SK-N-SH (cell line): ENCODE data around the gene ULBP2.

Experiments used
- EP300 ChIP-seq, 2 experiments: IDR thresholded peaks; 2 replicates each; pipeline versions ENCODE4 v1.4.0 to v1.6.1; 2012; ENCODE audit warnings: borderline replicate concordance in 1 of 2, low read depth in 1 of 2, low read length in 1 of 2
- POLR2AphosphoS5 ChIP-seq: IDR thresholded peaks from 2 replicates; pipeline ENCODE4 v1.6.1; 2012; ENCODE audit warnings: low read depth, low read length
- SIN3A ChIP-seq: IDR thresholded peaks from 2 replicates; pipeline ENCODE4 v1.6.1; 2012; ENCODE audit warnings: low read depth, mild to moderate bottlenecking, low read length, moderate library complexity, borderline replicate concordance
- TF ChIP-seq, protein P1 (sequence below): fragments of 200-600 bp; sonication (generic); IDR thresholded peaks from 2 replicates; pipeline ENCODE4 v1.6.1; 2017; ENCODE audit warnings: antibody characterized with exemption, mild to moderate bottlenecking, moderate library complexity
- TF ChIP-seq, protein P2 (sequence below): fragments of 150-350 bp; IDR thresholded peaks from 2 replicates; pipeline ENCODE4 v1.6.1; 2017; ENCODE audit warnings: antibody characterized with exemption, low read length, low read depth, borderline replicate concordance

DNA sequence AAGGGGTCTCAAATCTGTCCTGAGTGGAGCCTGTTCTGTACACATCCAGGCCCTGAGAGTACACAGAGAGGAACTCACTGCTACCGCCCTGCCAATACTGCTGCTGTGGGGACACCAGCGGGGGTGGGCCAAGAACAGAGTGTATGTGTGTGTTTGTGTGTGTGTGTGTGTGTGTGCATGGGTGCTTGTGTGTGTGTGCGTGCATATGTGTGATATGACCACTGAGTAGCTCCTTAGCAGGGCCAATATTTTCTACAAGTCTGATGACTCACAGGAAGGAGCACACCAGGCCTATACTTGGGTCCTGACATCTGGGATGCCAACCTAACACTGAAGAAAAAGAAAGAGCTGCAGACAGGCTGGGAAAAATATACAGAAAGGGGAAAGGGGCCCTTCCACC is 45.3 kb upstream of the ULBP2 start:
- TF ChIP-seq, protein P1, sequence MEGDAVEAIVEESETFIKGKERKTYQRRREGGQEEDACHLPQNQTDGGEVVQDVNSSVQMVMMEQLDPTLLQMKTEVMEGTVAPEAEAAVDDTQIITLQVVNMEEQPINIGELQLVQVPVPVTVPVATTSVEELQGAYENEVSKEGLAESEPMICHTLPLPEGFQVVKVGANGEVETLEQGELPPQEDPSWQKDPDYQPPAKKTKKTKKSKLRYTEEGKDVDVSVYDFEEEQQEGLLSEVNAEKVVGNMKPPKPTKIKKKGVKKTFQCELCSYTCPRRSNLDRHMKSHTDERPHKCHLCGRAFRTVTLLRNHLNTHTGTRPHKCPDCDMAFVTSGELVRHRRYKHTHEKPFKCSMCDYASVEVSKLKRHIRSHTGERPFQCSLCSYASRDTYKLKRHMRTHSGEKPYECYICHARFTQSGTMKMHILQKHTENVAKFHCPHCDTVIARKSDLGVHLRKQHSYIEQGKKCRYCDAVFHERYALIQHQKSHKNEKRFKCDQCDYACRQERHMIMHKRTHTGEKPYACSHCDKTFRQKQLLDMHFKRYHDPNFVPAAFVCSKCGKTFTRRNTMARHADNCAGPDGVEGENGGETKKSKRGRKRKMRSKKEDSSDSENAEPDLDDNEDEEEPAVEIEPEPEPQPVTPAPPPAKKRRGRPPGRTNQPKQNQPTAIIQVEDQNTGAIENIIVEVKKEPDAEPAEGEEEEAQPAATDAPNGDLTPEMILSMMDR: no peak
- TF ChIP-seq, protein P2, sequence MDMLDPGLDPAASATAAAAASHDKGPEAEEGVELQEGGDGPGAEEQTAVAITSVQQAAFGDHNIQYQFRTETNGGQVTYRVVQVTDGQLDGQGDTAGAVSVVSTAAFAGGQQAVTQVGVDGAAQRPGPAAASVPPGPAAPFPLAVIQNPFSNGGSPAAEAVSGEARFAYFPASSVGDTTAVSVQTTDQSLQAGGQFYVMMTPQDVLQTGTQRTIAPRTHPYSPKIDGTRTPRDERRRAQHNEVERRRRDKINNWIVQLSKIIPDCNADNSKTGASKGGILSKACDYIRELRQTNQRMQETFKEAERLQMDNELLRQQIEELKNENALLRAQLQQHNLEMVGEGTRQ: no peak
- TF ChIP-seq POLR2AphosphoS5 (no peak), EP300 (IDR thresholded peaks at IDR 0.05; ENCODE audit: borderline replicate concordance in 1 of 2, low read depth in 1 of 2, low read length in 1 of 2) (no peak), SIN3A (no peak)
